Coronary artery (tissue), 2 donors: ENCODE measurements around the gene PCLO.

ENCODE experiments used
- DNase-seq: peaks from one replicate; pipeline ENCODE4 v3.0.0-alpha.2; 2017; ENCODE audit warnings: low spot score
- H3K27ac ChIP-seq, 2 donors: fragments of 200-600 bp; sonication (generic); one replicate each; pipeline ENCODE4 v1.5.1; 2016 to 2019
- H3K4me3 ChIP-seq: fragments of 200-600 bp; sonication (generic); 2 replicates; pipeline ENCODE4 v1.5.1; 2016; ENCODE audit warnings: mild to moderate bottlenecking, moderate library complexity
- TF ChIP-seq, protein P1 (sequence below): fragments of 200-600 bp; sonication (generic); IDR thresholded peaks from one replicate; pipeline ENCODE4 v1.5.1; 2019; ENCODE audit warnings: antibody characterized with exemption

PCLO gene

DNA sequence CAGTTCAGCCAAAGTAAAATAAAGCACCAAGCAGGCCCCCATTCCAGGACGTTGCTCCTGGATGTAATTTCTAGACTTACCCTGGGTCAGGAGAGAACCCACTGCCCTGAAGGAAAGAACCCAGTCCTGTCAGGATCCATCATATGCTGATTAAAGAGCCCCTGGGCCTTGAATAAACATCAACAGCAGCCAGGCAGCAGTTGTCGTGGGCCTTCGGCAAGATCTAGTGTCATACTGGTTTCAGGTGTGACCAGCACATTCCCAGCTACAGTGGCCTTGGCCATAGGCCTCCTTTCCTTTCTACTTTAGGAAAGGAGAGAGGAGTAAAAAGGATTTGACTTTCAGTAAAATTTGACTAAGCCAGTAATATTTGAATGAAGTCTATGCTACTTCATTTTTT, 430.0 kb downstream of the PCLO start:
- Histone ChIP-seq H3K27ac (no peak overlapping the region), H3K4me3 (no peak overlapping the region)
- TF ChIP-seq, protein P1, sequence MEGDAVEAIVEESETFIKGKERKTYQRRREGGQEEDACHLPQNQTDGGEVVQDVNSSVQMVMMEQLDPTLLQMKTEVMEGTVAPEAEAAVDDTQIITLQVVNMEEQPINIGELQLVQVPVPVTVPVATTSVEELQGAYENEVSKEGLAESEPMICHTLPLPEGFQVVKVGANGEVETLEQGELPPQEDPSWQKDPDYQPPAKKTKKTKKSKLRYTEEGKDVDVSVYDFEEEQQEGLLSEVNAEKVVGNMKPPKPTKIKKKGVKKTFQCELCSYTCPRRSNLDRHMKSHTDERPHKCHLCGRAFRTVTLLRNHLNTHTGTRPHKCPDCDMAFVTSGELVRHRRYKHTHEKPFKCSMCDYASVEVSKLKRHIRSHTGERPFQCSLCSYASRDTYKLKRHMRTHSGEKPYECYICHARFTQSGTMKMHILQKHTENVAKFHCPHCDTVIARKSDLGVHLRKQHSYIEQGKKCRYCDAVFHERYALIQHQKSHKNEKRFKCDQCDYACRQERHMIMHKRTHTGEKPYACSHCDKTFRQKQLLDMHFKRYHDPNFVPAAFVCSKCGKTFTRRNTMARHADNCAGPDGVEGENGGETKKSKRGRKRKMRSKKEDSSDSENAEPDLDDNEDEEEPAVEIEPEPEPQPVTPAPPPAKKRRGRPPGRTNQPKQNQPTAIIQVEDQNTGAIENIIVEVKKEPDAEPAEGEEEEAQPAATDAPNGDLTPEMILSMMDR, result no peak
- no peak for DNase-seq

DNA sequence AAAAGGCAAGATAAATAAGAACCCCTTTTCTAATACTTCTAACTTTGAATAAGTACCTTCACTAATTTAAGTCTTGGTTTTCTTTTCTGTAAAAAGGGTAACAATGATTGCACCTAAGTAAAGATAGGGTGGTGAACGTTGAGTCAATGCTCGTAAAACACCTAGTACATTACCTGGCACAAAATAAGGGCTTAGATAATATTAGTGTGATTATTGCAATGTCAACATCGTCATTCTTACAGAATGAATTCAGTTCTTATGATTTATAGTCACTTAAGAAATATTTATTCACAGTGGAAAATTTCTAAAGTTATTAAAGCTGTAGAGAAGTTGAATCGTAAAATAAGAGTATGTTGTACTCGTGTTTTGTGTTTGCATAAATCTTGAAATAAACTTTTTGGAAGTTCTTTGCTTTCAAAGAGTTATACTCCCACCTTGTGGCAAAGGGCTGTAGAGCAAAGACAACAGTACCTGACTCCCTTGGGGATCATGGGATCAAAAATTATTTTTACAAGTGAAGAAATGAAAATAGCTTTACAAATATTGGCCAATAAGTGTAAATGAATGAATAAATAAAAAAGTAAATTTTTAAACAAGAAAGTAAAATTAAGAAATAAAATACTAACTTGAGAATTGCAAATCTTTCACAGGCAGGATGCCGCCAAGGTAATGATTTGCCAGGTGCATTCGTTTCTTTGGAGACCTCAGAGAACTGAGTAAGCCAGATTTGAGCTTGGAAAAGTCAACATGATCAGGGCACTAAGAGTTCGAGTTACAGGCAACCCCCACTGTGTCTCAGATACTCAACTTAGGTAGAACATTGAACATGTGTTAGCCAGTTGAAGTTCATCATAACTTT, 433.3 kb downstream of the PCLO start:
- DNase-seq, result no peak
- no peak overlapping the region for H3K4me3 ChIP-seq
- TF ChIP-seq, protein P1, result no peak
- H3K27ac ChIP-seq, result no peak overlapping the region

DNA sequence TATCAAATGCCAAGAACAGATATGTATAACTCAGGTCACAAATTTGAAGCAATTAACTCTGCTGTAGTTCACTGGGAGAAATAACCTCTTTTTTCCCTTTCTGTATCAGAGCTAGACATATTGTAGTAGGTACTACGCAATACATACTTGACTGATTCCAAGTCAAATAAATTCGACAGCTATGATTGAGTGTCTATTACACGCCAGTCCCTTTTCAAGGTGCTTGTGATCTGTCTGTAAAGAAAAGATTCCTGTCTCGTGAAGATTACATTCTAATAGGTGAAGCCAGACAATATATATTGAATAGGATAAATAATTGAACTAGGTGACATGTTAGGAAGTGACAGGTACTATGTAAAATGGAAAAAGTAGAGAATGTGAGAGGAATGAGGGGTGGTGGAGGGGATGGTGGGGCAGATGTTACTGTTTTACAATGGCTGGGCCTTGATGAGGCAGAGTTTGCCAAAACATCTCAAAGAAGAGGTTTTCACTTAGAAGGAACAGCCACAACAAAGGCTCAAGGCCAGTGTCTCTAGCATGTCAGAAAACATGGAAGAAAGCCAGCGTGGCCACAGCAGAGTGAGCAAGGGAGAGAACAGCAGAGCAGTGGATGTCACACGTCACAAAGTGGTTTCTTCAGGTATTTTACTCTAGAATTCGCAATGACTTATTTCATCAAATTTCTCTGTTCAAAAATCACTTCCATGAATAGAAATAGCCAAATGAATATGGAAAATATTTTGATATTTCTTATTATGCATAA, 436.5 kb downstream of the PCLO start:
- no peak for DNase-seq
- H3K27ac ChIP-seq, result no peak overlapping the region
- TF ChIP-seq, protein P1, result no peak
- no peak overlapping the region for H3K4me3 ChIP-seq

DNA sequence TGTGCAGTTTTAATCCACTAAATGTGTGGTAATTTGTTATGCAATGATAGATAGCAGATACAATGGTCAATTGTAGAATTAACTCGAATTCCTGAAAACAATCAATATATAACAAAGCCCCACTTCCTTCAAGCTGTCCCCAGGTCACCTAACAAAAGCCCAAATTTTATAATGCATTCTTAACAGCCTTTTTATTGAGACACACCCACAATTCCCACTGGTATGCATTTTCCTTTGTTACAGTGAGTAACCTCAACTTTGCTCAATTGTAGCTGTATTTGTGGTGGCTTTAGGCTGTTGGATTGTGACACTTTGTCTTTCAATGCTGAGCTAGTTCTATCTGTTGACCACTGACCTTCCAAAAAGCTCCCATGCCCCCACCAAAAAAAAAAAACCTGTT, 439.3 kb downstream of the PCLO start:
- DNase-seq, result no peak
- Histone ChIP-seq H3K27ac (no peak overlapping the region), H3K4me3 (no peak overlapping the region)
- TF ChIP-seq, protein P1, result no peak

DNA sequence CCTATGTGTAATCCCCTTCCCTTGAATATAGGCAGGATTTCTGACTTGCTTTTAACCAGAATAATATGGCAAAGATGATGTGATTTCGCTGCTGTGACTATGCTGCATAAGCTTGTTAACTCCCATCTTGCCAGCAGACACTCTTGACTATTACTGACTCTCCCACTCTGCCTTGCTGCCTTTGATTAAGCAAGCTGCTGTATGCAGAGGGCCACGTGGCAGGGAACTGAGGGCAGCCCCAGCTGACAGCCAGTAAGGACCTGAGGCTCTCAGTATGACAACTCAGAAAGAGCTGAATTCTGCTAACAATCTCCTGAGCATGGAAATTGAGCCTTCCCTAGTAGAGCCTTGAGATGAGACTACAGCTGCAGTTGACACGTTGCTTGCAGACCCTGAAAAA, 439.7 kb downstream of the PCLO start:
- Histone ChIP-seq H3K27ac (no peak overlapping the region), H3K4me3 (no peak overlapping the region)
- TF ChIP-seq, protein P1, result no peak
- no peak for DNase-seq

DNA sequence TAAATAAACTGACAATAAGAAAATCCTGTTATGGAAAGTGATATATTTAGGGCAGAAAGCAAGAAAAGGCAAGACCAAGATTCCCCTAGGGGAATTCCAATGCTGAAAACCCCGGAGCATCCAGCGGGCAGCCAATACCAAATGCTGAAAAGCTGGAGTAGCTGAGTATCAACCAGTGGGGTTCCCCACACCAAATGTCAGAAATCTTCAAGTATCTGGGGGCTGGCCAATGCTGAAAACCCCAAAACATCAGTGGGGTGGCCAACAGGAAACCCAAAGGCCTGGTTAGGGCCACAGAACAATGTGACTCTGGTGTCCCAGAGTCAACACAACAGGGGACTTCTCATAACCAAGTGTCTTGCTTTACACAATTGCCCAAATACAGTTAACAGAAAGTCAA, 447.3 kb downstream of the PCLO start:
- TF ChIP-seq, protein P1, result no peak
- Histone ChIP-seq H3K27ac (no peak overlapping the region), H3K4me3 (no peak overlapping the region)
- DNase-seq, result no peak

DNA sequence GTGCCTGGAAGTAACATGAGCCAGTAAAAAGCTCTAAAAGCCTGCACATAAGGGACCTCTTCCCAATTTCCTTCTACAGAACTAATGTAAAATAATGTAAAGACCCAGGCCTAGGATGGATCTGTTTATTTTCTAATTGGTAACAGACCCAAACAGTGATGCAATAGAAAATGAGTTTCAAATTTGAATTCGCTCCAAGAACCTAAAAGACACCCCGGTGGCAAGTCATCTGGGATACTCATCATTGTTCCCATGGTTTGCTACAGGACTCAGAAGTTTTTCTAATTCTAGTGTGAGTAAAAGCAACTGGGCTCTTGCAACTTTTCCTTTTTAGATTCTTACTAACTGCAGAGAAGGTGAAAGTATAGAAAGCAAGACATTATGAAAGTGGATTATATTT, 447.8 kb downstream of the PCLO start:
- Histone ChIP-seq H3K4me3 (no peak overlapping the region), H3K27ac (no peak overlapping the region)
- TF ChIP-seq, protein P1, result no peak
- no peak for DNase-seq
